Urothelium cell line (cell line): Measurements from ENCODE around the gene ZFP90.
A peak's percentile ranks its signal among the peaks of the same experiment; 100 is the strongest.
"Not testable (repeated sequence)": the region's sequence is repeated elsewhere in the genome, so short reads cannot be mapped to it uniquely, and the experiment has no call there.

Source experiments
- DNase-seq: peaks from one replicate; pipeline ENCODE4 v3.0.0; 2011; ENCODE audit warnings: low spot score, mixed read lengths
- FAIRE-seq: peaks from 2 replicates; lab custom pipeline; 2011; peaks lifted over from hg19 to GRCh38; lab: Jason Lieb, UNC

Gene ZFP90

DNA sequence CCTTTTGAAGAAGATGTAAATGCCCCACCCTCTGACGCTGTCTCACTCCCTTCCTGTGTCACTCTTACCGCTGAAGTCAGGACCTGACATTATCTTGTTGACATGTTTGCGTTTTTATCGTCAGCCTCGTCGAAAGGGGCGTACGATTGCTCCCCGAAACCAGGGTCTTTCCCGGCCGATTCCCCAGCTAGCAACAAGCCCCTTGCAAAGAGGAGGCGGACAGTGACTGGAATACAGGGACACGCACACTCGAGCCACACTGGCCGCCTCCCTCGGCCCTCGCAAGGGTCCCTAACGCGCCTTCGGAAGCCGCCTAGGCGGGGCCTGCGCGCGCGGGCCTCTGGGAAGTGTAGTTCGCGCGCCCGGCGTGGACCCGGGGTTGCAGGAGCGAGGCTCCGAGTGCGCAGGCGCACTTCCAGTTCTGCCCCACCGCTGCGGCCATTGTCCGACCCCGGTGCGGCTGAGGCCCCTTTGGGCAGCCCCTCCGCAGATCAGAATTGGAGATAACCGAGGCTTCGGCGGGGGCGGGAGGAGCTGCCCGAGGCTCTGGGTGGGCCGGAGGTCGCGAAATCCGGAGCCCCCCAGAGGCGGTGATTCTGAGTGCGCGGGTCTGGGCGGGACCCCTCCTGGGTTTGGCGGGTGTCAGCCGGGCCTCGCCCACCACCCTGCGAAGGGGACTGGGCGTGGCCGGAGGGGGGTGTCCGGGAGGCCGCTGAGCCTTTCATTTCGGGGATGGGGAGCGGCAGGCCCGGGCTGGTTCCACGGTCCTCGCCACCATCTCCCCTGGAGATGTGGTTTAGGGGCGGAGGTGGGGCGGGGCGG is at the start of gene ZFP90:
TSS of gene ZFP90 (plus strand) at position 412 of the 822 bp plus-strand sequence. CDS start 502 bp downstream, outside the sequence.
- FAIRE-seq = peak; percentile 37
- peak; percentile 97 for DNase-seq

DNA sequence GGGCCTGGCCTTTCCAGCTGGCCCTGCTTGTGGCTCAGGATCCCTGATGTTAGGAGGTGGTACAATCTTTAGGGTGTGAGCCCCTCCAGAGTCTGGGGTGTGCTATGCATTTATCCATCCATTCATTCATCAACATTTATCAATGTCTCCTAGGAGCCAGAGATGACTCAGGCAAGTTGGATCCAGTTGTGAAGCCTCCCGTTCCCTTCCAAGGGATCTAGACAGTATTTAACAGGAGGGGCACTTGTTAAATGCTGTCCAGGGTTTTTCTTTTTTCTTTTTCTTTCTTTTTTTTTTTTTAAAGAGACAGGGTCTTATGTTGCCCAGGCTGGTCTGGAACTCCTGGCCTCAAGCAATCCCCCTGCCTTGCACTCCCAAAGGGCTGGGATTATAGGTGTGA is 48.7 kb upstream of the ZFP90 start:
- DNase-seq (no peak), FAIRE-seq (no peak)

DNA sequence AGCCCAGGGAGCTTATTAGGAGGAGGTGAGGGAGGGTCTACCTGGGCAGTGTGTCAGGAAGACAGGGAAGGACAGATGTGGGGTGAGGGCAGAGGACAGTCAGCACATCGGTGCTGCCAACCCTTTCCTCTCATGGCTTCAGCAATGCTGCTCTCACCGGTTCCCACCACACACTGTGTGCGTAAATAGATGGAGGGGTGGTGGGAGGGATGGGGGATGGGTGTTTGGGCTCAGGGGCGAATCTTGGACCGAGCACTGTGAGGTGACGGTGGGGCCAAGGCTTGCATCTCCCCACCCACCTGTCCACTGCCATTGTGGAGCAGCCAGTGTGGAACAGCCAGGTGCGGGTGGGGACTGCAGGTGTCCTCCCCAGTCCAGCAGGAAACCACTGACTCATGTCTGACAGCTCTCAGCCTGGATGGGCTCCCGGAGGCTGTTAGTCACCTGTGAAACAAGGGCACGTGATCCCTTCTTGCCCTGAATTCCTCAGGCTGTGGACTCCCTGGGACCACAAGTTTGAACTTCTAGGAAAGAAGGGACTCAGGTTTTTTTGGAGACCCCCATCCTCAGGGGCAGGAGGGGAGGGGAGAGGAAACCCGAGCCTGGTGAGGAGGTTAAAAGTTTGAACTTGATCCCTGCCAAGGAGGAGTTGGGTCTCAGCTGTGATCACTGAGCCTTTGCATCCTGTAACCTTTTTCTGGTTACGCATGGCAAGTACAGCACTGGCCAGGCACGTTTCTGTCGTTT is 48.1 kb upstream of the ZFP90 start:
- FAIRE-seq (peak; percentile 83), DNase-seq (peak; percentile 94)

DNA sequence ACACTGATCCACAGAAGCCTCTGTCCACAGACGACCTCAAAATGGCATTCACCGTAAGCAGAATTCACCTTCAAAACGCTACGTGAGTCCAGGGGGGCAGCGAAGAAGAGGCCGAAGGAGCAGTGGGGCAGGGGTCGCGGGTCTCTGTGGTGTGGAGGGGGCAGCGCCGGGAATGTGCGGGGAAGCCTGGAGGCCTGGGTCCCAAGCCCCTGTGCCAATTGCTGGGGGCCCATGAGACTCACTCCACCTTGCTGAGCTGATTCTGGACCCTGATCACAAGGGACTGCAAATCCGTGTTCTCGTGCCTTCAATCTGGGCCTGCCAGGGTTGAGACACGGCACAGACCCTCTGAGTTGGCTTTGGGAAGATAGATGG is 47.5 kb upstream of the ZFP90 start:
- DNase-seq (no peak), FAIRE-seq (no peak)

DNA sequence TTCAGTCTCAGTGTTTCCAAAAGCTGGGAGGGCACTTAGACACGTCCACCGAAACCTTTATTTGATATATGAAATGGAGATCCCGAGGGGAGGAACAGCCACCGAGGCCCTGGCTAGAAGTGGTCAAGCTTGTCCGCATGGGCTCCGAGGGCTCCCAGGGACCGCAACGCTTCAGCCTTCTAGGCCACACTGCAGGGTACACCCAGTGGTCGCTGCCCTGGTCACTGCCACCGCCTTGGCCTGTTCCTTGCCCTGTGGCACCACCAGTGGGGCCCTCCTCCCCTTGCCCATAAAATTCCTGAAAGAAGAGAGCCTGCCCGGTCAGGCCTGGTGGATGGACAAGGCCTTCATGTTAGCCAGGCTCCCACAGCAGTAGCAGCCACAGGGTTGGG is 46.9 kb upstream of the ZFP90 start:
- DNase-seq (no peak), FAIRE-seq (no peak)

DNA sequence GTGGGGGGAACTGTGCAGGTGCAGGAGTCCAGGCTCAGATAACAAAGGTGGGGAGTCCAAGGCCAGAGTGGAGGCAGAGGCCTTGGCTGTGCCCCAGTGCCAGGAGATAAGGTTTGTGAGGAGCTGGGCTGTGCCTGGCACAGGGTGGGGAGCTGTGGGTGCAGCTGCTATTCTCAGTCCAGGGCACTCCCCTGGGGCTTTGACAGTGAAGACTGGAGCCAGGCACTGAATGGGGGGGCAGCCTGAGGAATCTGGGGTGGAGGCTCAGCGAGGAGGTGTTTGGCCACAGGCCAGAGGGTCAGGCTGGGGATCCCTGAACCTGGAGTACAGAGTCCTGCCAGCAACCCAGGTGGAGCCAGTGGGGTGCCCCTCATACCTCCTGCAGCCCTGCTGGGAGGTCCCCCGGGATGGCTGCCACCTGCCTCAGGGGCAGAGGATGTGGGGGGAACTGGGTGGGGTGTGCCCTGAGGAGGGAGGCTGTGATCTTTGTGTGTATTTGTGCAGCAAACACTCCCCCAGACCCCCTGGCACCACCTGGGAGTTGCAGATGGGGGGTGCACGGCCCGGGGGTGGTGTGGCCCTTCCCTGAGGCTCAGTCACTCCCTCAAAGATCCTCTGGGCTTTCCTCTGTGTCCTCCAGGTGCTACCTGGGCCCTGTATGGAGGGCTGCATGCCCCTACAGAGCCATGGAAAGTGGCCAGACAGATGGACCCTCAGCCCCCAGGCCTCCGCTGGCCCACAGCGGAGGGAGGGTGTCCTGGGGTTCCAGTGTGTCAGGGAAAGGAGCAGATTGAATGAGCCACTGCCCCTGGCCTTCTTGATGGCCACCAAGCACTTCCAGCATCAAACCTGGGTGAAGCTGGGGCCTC is 46.3 kb upstream of the ZFP90 start:
- FAIRE-seq = no peak

DNA sequence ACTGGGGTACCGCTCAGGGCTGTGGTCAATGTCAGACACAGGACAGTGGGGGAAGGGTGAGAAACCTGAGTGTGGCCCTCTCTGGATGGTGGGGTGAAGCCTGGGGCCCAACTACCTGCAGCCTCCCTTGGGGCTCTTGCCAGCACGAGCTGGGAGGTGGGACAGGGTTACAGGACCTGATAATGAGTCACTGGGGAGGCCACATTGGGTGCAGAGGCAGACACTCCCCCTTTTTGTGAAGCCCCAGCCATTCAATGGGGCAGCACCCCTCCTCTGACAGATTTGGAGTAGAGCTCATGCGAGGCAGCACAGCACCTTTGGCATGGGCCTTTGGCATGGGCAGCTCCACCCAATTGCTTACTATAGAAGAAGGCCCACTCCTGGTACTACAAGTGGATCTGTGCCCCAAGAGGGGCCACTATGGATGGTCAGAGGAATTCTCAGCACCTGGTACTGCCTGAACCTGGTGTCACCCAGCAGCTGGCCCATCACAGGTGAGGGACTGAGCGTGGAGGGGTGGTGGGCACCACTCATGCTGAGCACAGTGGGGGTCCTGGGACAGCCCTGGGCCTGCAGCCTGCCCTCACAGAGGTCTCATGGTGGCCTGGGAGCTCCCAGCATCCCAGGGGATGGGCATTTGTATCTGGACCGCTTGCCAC is 45.5 kb upstream of the ZFP90 start:
- FAIRE-seq = no peak
- no peak for DNase-seq

More for the DNA sequence above, 46.3 kb upstream of the ZFP90 start:
- DNase-seq = no peak

DNA sequence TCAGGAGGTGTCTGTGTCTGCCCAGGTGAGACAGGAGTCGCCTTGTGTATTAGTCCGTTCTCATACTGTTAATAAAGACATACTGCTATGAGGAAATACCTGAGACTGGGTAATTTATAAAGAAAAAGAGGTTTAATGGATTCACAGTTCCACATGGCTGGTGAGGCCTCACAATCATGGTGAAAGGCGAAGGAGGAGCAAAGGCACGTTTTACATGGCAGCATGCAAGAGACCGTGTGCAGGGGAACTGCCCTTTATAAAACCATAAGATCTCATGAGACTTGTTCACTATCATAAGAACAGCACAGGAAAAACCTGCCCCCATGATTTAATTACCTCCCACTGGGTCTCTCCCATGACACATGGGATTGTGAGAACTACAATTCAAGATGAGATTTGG is 44.8 kb upstream of the ZFP90 start:
- DNase-seq, FAIRE-seq: not testable (repeated sequence)

DNA sequence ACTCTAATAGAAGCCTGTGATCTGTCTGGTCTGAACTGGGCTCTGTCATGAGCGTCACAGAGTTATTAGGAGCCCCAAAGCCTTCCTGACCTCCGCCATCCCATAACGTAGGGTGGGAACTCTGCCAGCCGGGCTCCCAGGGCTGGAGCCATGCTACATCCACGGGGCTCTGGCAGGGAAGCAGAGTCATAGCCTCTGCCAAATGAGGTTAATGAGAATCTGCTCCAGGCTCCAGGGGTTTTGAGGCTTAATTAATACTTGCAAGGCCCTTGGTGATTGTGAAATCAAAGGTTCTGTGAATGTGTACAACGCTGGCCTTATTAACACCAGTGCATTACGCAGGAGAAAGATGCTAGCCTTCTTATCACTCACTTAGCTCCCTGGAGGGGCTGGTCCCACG is 42.4 kb upstream of the ZFP90 start:
- FAIRE-seq = no peak
- no peak for DNase-seq

DNA sequence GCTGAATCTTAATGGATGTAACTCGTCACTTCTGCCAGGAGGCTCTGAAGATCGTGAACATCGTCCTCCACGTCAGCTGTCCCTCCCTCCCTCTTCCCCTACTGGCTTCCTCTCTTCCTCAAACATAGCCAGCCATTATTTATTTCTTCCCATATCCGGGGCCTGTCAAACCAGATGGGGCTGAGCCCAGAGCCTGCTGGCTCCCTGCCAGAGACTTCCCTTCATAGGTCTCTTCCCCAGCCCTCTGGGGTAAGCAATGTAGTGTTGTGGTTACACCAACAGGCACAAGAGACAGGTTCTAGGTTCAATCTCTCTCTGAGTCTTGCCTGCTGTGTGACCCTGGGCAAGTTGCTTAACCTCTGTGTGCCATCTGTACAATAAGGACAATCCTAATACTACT is 40.1 kb upstream of the ZFP90 start:
- no peak for FAIRE-seq
- DNase-seq = no peak

DNA sequence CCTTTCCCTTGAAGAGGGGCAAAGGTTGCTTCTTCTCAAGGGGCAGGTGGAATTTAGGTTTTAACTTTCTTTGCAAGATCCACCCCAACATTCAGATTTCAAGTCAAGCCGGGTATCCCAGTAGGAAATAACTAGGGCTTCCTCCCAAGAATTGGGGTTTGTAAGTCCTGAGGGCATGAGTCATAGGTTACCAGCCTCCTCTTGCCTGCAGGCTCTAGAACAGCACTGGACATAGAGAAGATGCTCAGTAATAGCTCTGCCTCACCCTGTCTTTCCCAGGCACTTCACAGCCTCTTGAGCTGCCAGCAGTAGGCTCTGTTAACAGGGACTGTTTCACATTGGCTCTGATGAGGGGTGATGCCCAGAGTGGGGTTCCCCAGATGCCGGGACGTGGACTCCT is 35.8 kb upstream of the ZFP90 start:
- no peak for DNase-seq
- FAIRE-seq = no peak

DNA sequence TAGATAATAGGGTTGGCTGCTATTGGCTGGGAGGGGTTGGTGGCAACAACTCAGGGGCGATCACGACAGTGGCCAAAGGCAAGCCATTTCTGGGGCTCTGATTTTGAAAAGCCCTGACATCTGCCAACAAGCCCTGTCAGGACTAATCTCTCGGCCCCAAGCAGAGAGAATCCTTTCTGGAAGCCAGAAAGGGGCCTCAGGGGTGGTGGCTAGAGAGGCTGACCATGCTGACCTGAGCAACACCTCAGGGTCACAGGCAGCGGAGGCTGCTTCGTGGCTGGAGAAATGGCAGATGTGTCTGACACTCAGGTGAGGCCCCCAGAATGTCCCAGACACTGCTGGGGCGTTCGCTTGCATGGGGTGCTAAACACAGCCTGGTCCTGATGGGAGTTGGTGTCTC is 35.0 kb upstream of the ZFP90 start:
- DNase-seq = no peak
- no peak for FAIRE-seq

DNA sequence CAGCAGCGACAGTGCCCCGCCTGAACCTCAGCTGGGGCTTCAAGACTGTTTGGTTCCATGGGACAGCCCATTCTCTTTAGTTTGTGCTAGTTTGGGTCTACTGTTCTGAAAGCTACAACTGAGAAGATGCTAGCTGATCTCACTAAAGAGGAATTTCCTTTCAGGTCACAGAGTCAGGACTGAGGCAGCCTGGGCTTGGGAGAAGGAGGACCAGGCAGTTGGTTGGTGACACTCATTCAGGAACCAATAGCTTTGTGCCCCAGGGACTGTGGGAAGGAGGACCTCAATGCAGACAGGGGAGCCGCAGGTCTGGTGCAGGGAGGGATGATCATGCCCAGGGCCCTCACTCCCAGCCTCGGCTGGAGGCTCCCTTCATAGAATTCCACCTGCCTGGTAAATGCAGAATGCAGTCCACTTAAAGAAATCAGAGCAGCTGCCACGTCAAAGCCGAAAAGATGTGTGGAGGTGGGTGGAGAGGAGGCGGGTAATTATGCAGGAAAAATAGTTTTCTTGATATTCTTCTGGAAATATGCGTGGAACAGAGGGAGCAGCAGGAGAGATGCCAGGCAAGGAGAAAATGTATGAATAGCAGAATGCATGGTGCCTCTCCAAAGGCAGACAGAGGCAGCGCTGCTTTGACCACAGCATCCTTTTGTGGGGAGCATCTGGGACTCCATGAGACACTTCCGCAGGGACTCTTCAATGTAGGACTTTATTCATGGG is 32.6 kb upstream of the ZFP90 start:
- DNase-seq (peak; percentile 36), FAIRE-seq (no peak)

DNA sequence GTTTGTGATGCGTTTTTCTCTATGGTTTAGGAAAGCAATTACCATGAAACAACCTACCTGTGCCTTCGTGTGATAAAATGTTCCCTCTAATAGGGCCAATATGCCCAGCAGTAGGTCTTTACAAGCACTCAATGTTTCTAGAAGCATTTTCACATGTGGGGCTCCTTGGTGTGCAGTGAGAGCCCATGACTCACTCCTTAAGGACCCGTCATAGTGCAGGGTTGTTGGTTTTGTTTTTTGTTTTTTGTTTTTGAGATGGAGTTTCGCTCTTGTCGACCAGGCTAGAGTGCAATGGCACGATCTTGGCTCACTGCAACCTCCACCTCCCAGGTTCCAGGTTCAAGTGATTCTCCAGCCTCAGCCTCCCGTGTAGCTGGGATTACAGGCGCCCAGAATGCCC is 31.1 kb upstream of the ZFP90 start:
- DNase-seq (no peak), FAIRE-seq (no peak)

DNA sequence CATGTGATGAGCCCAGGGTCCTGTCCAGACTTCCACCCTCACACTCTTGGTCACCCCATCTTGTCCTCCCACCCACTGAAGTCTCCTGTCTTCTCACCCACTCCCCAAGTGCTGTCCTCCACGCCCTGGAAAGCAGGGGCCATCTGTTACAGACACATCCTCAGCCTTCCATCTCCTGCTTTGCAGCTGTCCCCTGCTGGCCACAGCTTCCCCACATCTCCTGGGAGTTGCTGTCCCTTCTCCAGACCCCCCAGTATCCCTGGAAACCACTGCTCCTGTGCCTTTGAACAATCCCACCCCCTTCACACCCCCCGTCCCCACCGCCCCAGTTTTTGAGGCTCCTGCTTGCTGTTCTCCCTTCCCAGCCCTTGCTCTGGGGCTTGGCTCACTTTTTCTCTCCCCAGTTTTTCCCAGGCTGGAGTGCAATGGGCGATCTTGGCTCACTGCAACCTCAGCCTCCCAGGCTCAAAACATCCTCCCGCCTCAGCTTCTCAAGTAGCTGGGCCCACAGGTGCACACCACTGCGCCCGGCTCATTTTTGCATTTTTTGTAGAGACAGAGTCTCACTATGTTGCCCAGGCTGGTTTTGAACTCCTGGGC is 30.4 kb upstream of the ZFP90 start:
- DNase-seq (no peak), FAIRE-seq (no peak)

DNA sequence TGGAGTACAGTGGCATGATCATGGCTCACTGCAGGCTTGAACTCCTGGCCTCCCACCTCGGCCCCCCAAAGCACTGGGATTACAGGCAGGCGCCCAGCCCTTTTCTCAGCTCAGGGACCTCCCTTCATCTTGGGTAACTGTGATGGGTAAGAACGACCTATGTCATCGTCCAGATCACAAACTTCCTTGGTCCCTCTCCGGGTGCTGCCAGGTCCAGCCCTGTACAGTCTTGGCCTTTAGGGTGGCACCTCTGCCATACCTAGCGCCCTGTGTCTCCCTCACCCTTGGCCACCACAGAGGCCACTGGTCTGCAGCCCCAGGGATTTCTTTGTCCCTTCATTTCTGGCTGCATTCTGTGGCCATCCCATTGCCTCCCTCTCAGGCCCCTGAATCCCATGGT is 29.7 kb upstream of the ZFP90 start:
- FAIRE-seq (no peak), DNase-seq (no peak)

DNA sequence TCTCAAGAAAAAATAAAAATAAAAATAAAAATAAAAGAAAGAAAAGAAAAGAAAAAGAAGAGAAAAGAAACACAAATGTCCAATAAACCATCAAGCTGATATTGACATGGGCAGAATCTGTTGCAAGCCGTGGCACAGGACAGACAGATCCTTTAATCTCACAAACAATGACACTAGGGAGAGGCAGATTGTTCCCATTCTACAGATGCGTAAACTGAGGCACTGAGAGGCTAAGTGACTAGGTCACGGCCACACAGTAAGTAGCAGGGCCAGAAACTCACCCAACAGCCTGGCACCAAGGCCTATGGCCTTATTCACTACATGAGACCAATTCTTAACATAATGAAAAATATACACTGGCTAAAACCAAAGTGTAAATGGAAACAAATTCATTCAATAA is 28.3 kb upstream of the ZFP90 start:
- DNase-seq (no peak), FAIRE-seq (no peak)

DNA sequence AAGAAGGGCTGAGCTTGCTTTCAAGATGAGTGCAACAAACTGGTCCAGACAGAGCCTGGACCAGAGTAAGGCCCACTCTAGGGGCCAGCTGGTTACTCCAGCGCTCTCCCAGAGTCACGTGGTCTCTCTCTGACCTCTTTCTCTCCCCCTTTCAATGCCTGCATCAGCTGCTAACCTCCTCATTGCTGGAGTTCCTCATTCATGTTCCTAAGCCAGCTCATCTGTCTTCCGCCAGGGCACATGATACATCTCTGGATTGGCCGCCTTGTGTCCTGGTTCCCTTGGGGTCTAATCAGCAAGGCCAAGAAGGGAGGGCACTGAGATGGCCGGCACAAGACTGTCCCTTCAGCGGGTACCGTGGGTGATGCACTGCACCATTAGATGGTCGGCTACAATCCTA is 26.9 kb upstream of the ZFP90 start:
- no peak for DNase-seq
- no peak for FAIRE-seq

DNA sequence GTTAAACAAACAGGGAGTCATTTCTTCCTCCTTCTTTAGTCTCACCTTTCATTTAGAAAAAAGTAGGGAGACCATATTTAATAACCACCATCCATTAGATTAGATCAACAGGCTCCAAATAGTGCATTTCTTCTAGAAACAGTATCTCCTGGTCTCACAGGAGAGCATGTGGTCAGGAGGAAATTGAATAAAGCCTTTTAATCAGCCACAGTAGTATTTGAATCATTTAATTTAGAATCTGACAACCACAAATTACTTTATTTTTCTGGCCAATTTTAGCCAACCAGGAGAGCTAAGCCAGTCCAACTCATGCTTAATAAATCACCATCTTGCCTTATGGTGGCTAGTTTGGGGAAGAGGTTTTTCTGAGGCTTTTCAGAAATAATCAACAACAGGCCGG is 26.3 kb upstream of the ZFP90 start:
- DNase-seq (no peak), FAIRE-seq (no peak)

DNA sequence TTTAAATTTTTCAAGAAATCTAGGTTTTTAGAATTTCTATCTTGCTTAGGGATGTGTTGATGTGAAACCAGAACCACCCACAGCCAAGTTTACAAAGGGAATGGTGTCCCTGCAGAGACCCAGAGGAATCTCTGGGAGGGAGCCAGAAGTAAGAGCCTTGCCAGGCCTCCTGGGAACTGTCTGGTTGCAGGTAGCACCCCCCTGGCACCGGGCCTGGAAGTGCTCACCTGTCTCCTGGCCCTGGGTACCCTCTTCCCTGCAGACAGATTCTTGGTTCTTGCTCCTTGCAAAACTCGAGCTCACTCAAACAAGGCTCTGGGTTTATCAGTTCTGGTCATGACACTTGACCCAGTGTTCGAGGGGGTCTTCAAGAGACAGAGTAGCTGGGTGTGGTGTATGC is 24.6 kb upstream of the ZFP90 start:
- DNase-seq = no peak
- no peak for FAIRE-seq
